Smooth muscle cell (in vitro differentiated cells): ENCODE measurements around the gene ATP13A1. TPM values are rescaled to one million over a fixed set of nuclear protein-coding genes. Genes with fewer than 3 reads are reported as not detected.

Experiments used
- DNase-seq: peaks from one replicate; lab custom pipeline; 2025; ENCODE audit not compliant: unreplicated experiment; lab: John Stamatoyannopoulos, UW
- H2AFZ ChIP-seq: fragments of 200-600 bp; sonication (generic); 2 replicates; pipeline ENCODE4 v1.6.0; 2016; ENCODE audit warnings: antibody characterized with exemption, low read depth, mild to moderate bottlenecking
- H3F3A ChIP-seq: fragments of 200-600 bp; sonication (generic); 2 replicates; pipeline ENCODE4 v1.6.0; 2017; ENCODE audit warnings: antibody characterized with exemption, low read depth
- H3K27ac ChIP-seq: fragments of 200-600 bp; sonication (generic); 2 replicates; pipeline ENCODE4 v1.5.1; 2016; ENCODE audit warnings: low read depth, mild to moderate bottlenecking
- H3K27me3 ChIP-seq: fragments of 200-600 bp; sonication (generic); 2 replicates; pipeline ENCODE4 v1.6.1; 2016; ENCODE audit warnings: low read depth, mild to moderate bottlenecking
- H3K36me3 ChIP-seq: fragments of 200-600 bp; sonication (generic); 2 replicates; pipeline ENCODE4 v1.5.1; 2016; ENCODE audit warnings: low read depth
- H3K4me1 ChIP-seq: fragments of 200-600 bp; sonication (generic); 2 replicates; pipeline ENCODE4 v1.5.1; 2016; ENCODE audit warnings: low read depth
- H3K4me2 ChIP-seq: fragments of 200-600 bp; sonication (generic); 2 replicates; pipeline ENCODE4 v1.6.0; 2016; ENCODE audit warnings: mild to moderate bottlenecking
- H3K4me3 ChIP-seq: fragments of 200-600 bp; sonication (generic); 2 replicates; pipeline ENCODE4 v1.5.1; 2016; ENCODE audit warnings: mild to moderate bottlenecking
- H3K79me2 ChIP-seq: fragments of 200-600 bp; sonication (generic); 2 replicates; pipeline ENCODE4 v1.6.0; 2016; ENCODE audit warnings: low read depth, mild to moderate bottlenecking
- H3K9ac ChIP-seq: fragments of 200-600 bp; sonication (generic); 2 replicates; pipeline ENCODE4 v1.6.0; 2016; ENCODE audit warnings: low read depth
- H3K9me3 ChIP-seq: fragments of 200-600 bp; sonication (generic); replicated peaks from 2 replicates; pipeline ENCODE4 v1.5.1; 2016; ENCODE audit warnings: low read depth
- H4K20me1 ChIP-seq: fragments of 200-600 bp; sonication (generic); 2 replicates; pipeline ENCODE4 v1.6.0; 2016; ENCODE audit warnings: low read depth
- CTCF ChIP-seq: fragments of 200-600 bp; sonication (generic); IDR thresholded peaks from 2 replicates; pipeline ENCODE4 v1.5.1; 2017; ENCODE audit warnings: borderline replicate concordance, mild to moderate bottlenecking, antibody characterized with exemption; ENCODE audit not compliant: insufficient read depth, poor library complexity, severe bottlenecking
- WGBS: methylation state at CpG from one replicate; pipeline ENCODE4 v1.1.7; 2016; ENCODE audit warnings: low lambda C conversion rate; 5-methylcytosine and 5-hydroxymethylcytosine counted together
- polyA plus RNA-seq: library from polyadenylated mRNA; unstranded; fragments of >200 nt; fragmentation: Nextera tagmentation; extraction: Ambion mirVana; gene quantifications from 2 replicates; pipeline ENCODE4 v1.2.1, GENCODE V29; 2016
- total RNA-seq: library from RNA; depleted of rRNA; stranded (reverse); fragments of >200 nt; gene quantifications from 2 replicates; pipeline ENCODE4 v1.2.3, GENCODE V29; 2014

The ATP13A1 gene
- total and polyA plus RNA-seq, 2 experiments from 2014 or later = 48.1 to 51.4 TPM

GRCh38 chr19:19649155-19649554 lies 14.3 kb downstream of the ATP13A1 start:
- Histone ChIP-seq H3F3A (no peaks in the 10 kb centered on the region), H3K27me3 (no peaks in the 10 kb centered on the region), H3K27ac (no peak overlapping the region), H2AFZ (no peak overlapping the region), H3K79me2 (no peaks in the 10 kb centered on the region), H3K9ac (no peak overlapping the region), H3K4me1 (no peaks in the 10 kb centered on the region), H3K4me3 (no peak overlapping the region), H4K20me1 (no peaks in the 10 kb centered on the region), H3K9me3 (no peaks in the 10 kb centered on the region), H3K4me2 (no peak overlapping the region), H3K36me3 (no peaks in the 10 kb centered on the region)
- 93% methylated on average over 6 of the region's 6 CpGs for WGBS
- DNase-seq = no peak
- TF ChIP-seq CTCF = no peak

- H3K27ac ChIP-seq = no peak overlapping the region
- no peaks in the 10 kb centered on the region for H3F3A ChIP-seq
- H3K9me3 ChIP-seq = no peaks in the 10 kb centered on the region
- no peak overlapping the region for H3K4me2 ChIP-seq
- no peaks in the 10 kb centered on the region for H4K20me1 ChIP-seq
- no peaks in the 10 kb centered on the region for H3K79me2 ChIP-seq
- no peak overlapping the region for H3K4me3 ChIP-seq
- H3K9ac ChIP-seq = no peak overlapping the region
- H3K27me3 ChIP-seq = no peaks in the 10 kb centered on the region
- over 99% methylated on average over 28 of the region's 29 CpGs for WGBS
- H2AFZ ChIP-seq = no peak overlapping the region
- no peak for DNase-seq
- H3K36me3 ChIP-seq = no peaks in the 10 kb centered on the region
- no peak for TF ChIP-seq CTCF
- H3K4me1 ChIP-seq = peaks cover 5% of the 10 kb centered on the region
Measured at GRCh38 chr19:19647037-19647835, 16.2 kb downstream of the ATP13A1 start.

- H3K36me3 ChIP-seq = no peaks in the 10 kb centered on the region
- H3K4me2 ChIP-seq = no peak overlapping the region
- H4K20me1 ChIP-seq = no peaks in the 10 kb centered on the region
- DNase-seq = no peak
- no peak overlapping the region for H3K27ac ChIP-seq
- H3F3A ChIP-seq = no peaks in the 10 kb centered on the region
- no peaks in the 10 kb centered on the region for H3K79me2 ChIP-seq
- H3K27me3 ChIP-seq = no peaks in the 10 kb centered on the region
- H3K9me3 ChIP-seq = no peaks in the 10 kb centered on the region
- no peak overlapping the region for H2AFZ ChIP-seq
- TF ChIP-seq CTCF = no peak
- no peak overlapping the region for H3K4me3 ChIP-seq
- WGBS = 97% methylated on average over 17 of the region's 17 CpGs
- no peak overlapping the region for H3K9ac ChIP-seq
- peaks cover 5% of the 10 kb centered on the region for H3K4me1 ChIP-seq
Measured at GRCh38 chr19:19645233-19645870, 18.1 kb downstream of the ATP13A1 start.
